ENCODE data around the gene SNX9. TPM values are rescaled to one million over a fixed set of nuclear protein-coding genes. Genes with fewer than 3 reads are reported as not detected.
A peak's percentile ranks its signal among the peaks of the same experiment; 100 is the strongest.

Gene SNX9
- total RNA-seq, 1 experiment from 2014 or later: 33.1 TPM

GRCh38 chr6:157823528-157824370 is 703 bp downstream of the SNX9 start:
- no peaks in the 10 kb centered on the region for H3K27me3 Mint-ChIP-seq (ENCODE audit: insufficient read depth, unreplicated experiment)
- peak overlapping the region; percentile 91 for H3K4me3 Mint-ChIP-seq (ENCODE audit: unreplicated experiment)
- intact Hi-C loops (cut with micrococcal nuclease): loop anchor here (2.0 kb wide), 2 partner anchors 49 to 59 kb away; no protein-coding TSS in a partner anchor
- no peak for TF ChIP-seq CTCF (IDR thresholded peaks at IDR 0.05; ENCODE audit: unreplicated experiment)
- BruUV-seq (replicated peaks): TSS peak; percentile 56
- peaks cover 10% of the 10 kb centered on the region for H3K36me3 Mint-ChIP-seq (ENCODE audit: insufficient read depth, unreplicated experiment)
- CTCF ChIA-PET: interaction anchor here (0.6 kb wide), 1 partner anchor 51 kb away, joined by 3 read pairs; no protein-coding TSS in a partner anchor
- H3K27ac Mint-ChIP-seq (ENCODE audit: low read depth, unreplicated experiment): peak overlapping the region; percentile 99
- DNase-seq (ENCODE audit: unreplicated experiment): peak; percentile 73
- POLR2A ChIA-PET: interaction anchor here (0.6 to 1.8 kb wide), 7 partner anchors 9 to 501 kb away, joined by 3 to 15 read pairs (median 5); partner anchors contain the start of gene TMEM242
- H3K9me3 Mint-ChIP-seq (ENCODE audit: unreplicated experiment): no peaks in the 10 kb centered on the region
- H3K4me1 Mint-ChIP-seq (ENCODE audit: insufficient read depth, unreplicated experiment): peaks cover 6% of the 10 kb centered on the region

GRCh38 chr6:157825243-157825904 is 2.3 kb downstream of the SNX9 start:
- no peak for DNase-seq (ENCODE audit: unreplicated experiment)
- Mint-ChIP-seq H3K4me1 (ENCODE audit: insufficient read depth, unreplicated experiment) (peaks cover 12% of the 10 kb centered on the region), H3K27ac (ENCODE audit: low read depth, unreplicated experiment) (peak overlapping the region; percentile 99), H3K9me3 (ENCODE audit: unreplicated experiment) (no peaks in the 10 kb centered on the region), H3K36me3 (ENCODE audit: insufficient read depth, unreplicated experiment) (peaks cover 10% of the 10 kb centered on the region), H3K27me3 (ENCODE audit: insufficient read depth, unreplicated experiment) (no peaks in the 10 kb centered on the region), H3K4me3 (ENCODE audit: unreplicated experiment) (peak overlapping the region; percentile 91)
- no TSS peak for BruUV-seq (replicated peaks)
- TF ChIP-seq CTCF (IDR thresholded peaks at IDR 0.05; ENCODE audit: unreplicated experiment): no peak
- ChIA-PET POLR2A (interaction anchor here (1.6 to 1.8 kb wide), 2 partner anchors 13 to 61 kb away, joined by 6 to 15 read pairs; no protein-coding TSS in a partner anchor), CTCF (interaction anchor here (0.6 to 1.2 kb wide), 2 partner anchors 68 to 247 kb away, joined by 3 read pairs; no protein-coding TSS in a partner anchor)
- intact Hi-C loops (cut with micrococcal nuclease): loop anchor here (2.0 kb wide), 2 partner anchors 47 to 61 kb away; no protein-coding TSS in a partner anchor

- no peak overlapping the region for H3K4me3 Mint-ChIP-seq (ENCODE audit: unreplicated experiment)
- intact Hi-C loops (cut with micrococcal nuclease): no loop called here
- POLR2A ChIA-PET: interaction anchor here (1.4 to 7.6 kb wide), 3 partner anchors 8 to 67 kb away, joined by 3 to 79 read pairs (median 4); no protein-coding TSS in a partner anchor
Measured at GRCh38 chr6:157830354-157831017, 7.4 kb downstream of the SNX9 start.

More at GRCh38 chr6:157830354-157831017, 7.4 kb downstream of the SNX9 start:
- Mint-ChIP-seq H3K9me3 (ENCODE audit: unreplicated experiment) (no peaks in the 10 kb centered on the region), H3K4me1 (ENCODE audit: insufficient read depth, unreplicated experiment) (peaks cover 41% of the 10 kb centered on the region), H3K27me3 (ENCODE audit: insufficient read depth, unreplicated experiment) (no peaks in the 10 kb centered on the region), H3K27ac (ENCODE audit: low read depth, unreplicated experiment) (no peak overlapping the region), H3K36me3 (ENCODE audit: insufficient read depth, unreplicated experiment) (peaks cover 5% of the 10 kb centered on the region)
- DNase-seq (ENCODE audit: unreplicated experiment): no peak
- BruUV-seq (replicated peaks): no TSS peak
- CTCF ChIA-PET: interaction anchor here (5.5 kb wide), 1 partner anchor 74 kb away, joined by 31 read pairs; no protein-coding TSS in a partner anchor
- TF ChIP-seq CTCF (IDR thresholded peaks at IDR 0.05; ENCODE audit: unreplicated experiment): no peak

Data from MCF 10A (cell line).